Measurements from ENCODE around the gene SARDH.

SARDH gene

DNA sequence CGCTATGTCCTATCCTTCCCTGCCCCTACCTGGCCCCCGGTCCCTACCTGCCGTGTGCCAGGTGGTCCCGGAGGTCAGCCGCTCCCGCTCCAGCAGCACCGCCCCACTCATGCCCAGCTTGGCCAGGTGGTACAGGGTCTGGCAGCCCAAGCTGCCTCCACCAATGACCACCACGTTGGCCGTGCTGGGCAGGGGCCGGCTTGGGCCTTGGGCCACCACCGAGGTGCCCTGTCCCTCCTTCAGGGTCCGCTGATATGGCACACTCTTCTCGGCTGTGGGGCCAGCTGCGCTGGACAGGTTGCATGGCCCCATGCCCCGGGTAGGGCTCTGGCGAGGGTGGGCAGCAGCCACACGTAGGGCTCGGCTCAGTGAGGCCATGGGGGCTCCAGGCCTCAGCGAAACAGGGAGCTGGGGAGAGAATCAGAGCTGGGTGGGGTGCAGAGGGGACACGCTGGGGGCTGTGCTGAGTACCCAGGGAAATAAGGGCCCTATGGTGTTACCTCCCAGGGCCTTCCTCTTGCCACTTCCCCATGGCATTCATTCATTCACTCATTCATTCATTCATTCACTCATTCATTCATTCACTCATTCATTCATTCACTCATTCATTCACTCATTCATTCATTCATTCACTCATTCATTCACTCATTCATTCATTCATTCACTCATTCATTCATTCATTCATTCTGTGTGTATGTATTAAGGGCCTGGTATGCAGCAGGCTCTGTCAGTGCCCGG lies 4.2 kb downstream of the SARDH start:
- DNase-seq (ENCODE audit: extremely low read depth in 1 of 2, low read depth in 1 of 2), result no peak

DNA sequence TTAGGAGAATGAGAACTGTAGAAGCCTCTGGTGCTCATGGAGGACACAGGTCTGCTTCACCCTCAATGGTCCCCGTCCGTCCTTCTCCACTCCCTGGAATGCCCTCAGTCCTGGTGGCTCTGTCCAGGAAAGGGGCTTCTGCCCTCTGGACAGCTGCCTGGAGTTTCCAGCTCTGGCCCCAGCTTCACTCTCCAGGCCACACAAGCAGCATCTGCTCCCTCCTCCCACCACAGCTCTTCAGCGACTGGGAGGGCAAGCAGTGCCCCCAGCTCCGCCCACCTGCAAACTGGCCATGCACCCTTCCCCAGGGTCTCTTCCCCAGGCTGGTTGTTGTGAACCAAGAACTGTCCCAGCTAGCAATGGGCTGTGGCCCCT lies 4.7 kb downstream of the SARDH start:
- no peak for DNase-seq (ENCODE audit: extremely low read depth in 1 of 2, low read depth in 1 of 2)

DNA sequence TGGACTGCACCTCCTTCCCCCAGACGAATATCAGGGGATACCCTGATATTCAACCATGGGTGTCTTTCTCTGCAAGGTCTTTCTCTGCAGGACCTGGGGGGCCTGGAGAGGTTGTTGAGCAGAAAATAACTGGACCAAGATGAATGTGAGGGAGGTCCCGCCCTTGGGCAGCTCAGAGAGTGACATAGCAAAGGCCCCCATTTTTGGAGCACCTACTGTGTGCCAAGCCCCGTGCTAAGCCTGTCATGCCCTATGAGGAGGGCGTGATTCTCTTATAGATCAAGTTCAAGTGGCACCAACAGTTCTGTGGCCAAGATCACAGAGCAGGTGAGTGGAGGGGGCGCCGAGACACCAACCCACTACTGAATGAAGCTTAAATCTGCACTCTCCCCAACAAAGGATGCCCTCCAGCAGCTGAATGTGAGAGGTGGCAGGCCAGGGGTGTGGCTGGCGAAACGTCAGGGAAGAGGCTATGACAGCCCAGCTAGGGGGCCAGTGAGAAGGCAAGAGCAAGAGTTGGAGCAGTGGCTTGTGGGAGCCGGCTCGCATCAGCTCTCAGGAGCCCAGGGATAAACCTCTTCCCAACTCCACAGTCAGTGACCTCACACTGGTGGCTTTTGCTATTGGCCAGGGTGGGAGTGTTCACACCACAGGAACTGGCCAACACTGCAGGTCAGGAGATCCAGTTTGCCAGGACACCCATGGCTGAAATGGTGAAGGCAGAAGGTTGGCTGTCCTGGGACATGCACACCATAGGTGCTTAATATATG lies 5.3 kb downstream of the SARDH start:
- DNase-seq (ENCODE audit: extremely low read depth in 1 of 2, low read depth in 1 of 2), result no peak

DNA sequence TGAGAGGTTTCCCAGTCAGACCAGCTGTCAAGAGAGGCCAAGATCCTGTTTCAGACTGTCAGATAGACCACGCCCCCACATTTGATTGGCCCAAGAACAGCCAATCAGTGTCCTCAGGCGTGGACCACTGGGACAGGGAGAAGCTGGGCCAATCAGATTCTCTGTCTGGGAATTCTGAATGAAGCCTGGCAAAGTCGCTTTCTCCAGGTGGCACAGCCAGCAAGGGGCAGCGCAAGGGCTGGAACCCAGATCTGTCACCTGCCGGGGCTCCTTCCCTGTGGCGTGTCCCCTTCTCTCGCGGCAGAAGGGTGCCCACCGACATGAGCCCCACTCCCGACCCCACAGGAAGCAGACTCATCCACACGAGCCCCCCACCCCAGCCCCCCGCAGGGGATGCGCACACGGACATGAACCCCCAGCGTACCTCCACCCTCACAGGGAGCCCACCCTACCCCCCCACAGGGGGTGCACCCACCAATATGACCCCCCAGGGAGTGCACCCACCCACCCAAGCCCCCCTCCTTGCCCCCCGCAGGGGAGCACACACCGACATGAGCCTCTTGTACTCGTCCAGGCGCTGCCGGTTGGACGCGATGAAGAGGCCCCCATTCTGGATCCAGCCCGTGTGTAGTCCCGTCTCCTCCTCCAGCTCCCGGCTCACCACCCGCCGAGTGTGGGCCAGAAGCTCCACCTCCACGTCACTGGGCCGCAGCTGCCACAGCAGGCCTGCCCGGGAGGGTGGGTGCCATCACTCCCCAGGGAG lies 6.1 kb downstream of the SARDH start:
- DNase-seq (ENCODE audit: extremely low read depth in 1 of 2, low read depth in 1 of 2), result no peak

DNA sequence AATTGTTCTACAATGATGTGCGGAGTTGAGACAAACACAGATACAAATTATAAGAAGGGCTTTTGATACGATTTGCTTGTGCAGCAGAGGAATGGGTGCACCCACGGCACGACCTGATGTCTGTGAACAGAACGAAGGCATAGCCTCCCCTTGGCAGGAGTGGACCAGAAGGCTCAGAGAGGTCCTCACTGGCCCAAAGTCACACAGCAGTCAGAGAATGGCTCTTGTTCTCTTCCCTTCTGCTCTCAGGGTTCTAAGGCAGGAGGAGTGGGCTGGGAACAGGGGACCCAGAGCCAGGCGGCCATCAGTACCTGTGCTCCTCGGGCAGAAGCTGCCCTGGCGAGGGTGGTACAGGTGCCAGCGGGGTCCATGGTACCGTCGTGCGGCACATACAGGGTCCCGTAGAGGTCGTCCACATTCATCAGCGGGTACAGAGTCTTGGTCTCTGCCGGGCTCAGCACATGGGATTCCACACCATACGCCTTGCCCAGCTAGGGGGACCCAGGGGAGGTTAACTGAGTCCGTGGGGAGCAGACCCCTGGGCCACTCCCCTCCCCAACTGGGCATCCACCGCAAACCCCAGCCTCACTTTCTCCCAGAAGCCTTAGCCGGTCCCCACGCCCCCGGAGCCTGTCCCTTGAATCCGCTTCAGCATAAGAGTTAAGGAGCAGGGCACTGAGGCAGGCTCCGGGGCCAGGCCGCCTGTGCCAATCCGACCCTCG lies 7.0 kb downstream of the SARDH start:
- no peak for DNase-seq (ENCODE audit: extremely low read depth in 1 of 2, low read depth in 1 of 2)

DNA sequence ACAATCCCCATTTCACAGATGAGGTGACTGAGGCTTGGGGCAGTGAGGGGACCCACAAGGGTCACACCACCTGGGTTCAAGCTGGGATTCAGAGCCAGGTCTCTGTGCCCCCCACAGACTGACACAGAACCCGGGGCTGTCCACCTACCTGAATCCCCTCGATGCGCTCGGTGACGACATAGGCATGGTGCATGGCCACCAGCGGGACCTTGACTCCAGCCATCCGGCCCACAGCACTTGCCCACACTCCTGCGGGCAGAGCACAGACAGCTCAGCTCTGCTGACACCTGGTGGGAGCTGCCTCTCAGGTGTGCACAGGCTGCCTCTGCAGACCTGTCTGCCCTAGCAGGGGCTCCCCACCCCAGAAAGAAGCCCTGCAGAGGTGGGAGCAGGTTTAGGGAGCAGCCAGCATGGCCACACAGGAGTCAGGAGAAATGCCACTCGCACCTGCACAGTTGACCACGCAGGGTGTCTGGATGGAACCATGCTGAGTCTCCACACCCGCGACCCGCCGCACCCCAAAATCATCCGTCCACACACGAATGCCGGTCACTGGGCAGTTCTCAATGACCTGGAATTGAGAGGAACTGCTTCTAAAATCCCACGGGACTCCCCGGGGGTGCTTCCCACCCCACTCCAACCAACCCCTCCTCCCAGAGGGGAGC lies 8.4 kb downstream of the SARDH start:
- no peak for DNase-seq (ENCODE audit: extremely low read depth in 1 of 2, low read depth in 1 of 2)

DNA sequence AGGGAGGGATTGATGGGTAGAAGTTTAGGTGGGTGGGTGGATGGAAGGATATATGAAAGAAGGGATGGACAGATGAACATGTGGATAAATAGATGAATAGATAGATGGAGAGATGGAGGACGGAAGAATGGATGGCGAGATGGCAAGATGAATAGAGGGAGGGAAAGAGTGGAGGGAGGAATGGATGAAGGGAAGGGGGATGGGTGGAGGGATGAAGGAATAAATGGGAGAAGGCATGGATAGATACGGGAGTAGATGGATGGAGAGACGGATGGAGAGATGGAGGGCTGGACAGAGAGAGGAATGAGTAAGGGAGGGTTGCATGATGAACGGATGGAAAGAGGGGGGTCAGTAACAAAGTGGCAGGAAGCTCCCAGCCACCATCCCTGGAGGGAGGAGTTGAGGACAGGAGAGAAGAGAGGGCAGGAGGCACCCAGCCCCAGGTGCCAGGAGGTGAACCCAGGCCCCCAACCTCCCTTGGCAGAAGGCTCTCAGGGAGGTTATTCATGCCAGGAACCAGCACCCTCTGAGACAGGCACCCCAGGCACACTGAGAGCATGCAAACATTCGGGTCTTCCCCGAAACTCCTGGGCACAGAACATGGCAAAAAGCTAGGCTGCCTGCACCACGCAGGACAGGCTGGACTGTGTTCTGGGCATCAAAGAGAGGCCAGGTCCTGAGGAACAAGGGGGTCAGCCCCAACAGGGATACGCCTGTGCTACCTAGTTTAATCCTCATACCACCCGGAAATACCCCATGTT lies 9.1 kb downstream of the SARDH start:
- no peak for DNase-seq (ENCODE audit: extremely low read depth in 1 of 2, low read depth in 1 of 2)

DNA sequence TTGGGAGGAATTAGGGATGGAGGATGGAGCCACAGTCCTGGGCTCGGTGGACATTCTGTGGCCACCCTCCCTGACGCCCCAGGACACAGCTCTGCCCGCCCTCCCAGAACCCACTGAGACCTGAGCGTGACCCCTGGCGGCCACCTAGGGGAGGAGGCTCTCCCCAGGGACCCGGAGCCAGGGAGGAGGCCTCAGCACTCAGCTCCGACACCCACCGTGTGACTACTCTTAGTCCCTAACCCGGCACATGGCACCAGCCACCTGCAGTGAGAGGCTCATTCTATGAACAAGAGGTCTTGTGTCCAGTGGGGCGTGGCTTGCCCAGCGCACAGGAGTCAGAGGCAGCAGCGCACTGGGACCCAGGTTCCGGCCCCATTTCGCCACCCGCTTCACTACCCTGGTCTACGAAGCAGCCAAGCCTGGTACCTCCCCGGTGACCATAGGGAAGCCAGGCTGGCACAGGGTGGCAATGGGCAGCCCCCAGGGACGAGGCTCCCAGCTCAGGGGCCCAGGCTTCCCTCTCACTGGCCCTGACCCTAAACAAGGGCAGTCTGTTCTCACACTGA lies 10.2 kb downstream of the SARDH start:
- no peak for DNase-seq (ENCODE audit: extremely low read depth in 1 of 2, low read depth in 1 of 2)

DNA sequence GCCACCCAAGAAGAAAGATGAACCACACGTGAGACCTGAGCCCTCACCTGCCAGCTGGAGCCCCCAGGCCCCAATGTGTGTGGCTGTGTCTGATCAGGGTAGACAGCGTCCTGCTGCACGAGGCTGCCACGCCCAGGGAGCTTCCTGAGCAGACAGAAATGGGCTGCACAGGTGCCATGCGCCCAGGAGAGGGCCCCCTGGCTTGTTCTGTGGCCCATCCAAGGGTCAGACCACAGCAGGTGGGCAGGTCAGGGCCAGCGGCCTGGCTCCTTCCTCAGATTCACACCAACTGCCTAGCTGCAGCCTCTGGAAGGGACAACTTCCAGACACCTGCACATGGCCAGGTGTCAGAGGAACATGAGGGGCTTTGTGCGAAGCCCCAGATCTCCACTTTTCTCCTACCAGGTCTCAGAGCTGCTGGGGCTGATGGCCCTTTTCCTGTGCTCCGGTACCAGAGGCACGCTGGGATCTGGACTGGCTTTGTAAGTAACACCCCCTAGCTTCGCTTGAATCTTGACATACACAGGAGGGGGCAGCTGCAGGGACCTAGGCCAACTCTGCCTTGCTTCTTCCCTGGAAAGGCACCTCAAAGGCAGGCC lies 10.8 kb downstream of the SARDH start:
- no peak for DNase-seq (ENCODE audit: extremely low read depth in 1 of 2, low read depth in 1 of 2)

DNA sequence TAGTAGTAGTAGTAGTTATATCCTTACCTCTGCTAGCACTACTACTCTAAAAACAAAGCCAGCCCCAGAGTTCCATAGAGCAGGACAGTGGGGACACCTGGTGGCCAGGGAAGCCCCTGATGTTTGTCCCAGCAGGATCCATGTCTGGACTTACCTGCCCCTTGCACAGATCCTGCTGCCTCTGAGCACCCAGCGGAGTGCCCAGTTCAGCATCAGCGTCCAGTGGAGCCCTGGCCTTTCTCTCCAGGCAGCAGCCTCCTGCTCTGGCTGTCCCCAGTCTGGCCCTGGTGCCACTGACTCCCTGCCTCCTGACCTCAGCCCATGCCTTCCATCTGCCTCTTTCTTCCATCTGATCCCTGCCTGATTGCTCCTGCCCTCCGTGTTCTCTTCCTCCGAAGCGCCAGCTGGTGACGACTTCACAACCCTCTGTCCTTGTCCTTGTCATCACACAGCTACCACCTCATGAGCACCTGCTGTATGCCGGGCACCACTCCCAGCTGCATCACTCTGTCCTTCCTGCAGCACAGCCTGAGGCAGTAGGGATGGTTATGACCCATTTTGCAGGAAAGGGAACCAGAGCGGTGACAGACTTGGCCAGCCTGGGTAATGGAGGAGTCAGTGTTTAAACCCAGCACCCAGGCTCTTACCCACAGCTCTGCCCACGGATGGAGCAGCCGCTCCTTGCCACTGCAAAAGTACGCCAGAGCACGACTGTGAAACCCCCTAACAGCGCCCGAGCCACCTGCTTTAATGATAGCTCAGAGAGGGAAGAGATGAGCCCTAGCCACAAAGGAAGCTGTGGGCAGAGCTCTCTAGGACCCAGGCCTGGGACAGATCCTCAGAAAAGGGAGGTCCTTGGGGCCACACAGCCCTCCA lies 11.5 kb downstream of the SARDH start:
- peak; percentile 34 to 46 for DNase-seq (ENCODE audit: extremely low read depth in 1 of 2, low read depth in 1 of 2)

DNA sequence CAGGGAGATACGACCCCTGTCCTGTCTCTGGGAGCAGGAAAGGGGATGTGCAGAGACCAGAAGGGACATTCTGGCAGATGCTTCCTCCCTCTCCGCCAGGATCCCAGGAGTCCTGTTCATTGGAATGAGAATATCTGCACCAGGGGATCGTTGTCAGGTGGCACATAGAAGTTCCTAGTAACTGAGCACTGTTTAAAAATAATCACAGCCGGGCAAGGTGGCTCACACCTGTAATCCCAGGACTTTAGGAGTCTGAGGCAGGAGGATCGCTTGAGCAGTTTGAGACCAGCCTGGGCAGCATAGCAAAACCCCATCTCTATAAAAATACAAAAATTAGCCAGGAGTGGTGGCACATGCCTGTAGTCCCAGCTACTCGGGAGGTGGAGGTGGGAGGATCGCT lies 12.3 kb downstream of the SARDH start:
- DNase-seq (ENCODE audit: extremely low read depth in 1 of 2, low read depth in 1 of 2), result no peak

DNA sequence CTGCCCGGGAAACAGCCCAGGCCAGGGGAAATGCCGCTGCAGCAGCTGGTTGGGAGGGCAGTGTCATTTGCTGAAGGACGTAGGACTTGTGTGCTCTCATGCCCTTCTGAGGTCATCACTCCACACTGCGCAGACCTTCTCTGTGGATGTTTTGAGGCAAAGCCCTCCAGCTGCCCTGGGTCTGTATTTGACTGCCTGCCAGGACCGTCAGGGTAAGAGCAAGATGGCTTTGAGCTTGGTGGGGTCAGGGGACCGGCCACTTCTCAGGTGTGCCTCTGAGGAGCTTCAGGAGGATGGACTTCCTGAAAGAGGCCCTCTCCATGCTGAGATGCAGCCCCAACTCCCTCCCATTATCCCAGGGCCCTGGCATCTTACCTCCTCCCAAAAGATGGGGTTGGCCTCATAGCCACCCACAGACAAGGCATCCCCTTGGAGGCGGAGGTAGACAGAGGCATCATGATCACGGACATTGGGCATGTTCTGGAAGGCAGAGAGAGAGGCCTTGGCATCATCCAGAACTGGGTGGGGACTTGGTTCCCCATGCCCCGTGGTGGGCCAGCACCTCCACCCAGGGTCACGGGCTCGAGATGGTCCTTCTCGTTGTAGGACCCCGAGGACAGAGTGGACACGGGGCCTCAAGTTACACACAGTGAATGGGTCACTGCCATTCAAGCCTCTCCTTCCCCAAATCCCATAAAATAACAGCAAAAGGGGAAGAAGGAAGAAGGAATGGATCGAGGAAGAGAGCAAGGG lies 19.4 kb downstream of the SARDH start:
- DNase-seq (ENCODE audit: extremely low read depth in 1 of 2, low read depth in 1 of 2), result no peak

DNA sequence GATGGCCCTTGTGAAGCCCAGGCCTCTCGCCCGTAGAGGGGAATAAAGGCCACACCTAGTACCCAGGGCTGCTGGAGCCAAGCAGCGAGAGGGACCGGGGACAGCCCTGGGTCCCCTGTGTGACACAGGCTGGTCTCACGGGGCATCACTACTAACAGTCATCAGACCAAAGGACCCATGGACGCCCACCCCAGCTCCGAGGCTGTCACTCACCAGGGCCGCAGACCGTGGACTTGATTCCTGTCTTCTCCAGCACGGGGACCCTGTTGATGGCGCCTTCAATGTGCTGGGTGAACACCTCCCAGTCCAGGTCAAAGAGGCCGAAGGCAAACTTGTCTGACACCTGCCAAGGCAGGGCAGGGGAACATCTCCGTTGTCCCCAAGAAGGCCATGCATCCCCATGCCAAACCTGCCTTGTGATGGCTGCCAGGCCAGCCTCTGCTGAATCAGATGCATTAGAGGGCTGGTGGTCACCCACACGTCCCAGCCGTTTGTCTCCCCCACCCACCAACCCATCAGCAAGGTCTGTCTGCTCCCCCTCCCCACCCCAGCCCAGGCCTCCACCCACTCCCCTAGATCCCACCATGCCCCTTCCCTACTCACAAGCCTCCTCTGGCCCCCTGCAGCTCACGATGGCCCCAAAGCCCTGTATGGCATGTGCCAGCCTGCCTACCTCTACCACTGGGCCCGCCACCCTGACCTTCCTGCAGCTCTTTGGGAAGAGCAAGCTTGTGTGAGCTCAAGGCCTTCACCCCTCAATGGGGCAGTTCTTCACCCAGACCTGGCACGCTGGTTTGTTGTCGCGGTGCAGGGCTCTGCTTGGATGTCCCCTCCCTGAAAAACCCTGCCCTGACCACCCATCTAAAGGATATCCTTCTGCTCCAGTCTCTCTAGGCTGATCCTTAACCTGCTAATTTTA lies 20.8 kb downstream of the SARDH start:
- DNase-seq (ENCODE audit: extremely low read depth in 1 of 2, low read depth in 1 of 2), result no peak

DNA sequence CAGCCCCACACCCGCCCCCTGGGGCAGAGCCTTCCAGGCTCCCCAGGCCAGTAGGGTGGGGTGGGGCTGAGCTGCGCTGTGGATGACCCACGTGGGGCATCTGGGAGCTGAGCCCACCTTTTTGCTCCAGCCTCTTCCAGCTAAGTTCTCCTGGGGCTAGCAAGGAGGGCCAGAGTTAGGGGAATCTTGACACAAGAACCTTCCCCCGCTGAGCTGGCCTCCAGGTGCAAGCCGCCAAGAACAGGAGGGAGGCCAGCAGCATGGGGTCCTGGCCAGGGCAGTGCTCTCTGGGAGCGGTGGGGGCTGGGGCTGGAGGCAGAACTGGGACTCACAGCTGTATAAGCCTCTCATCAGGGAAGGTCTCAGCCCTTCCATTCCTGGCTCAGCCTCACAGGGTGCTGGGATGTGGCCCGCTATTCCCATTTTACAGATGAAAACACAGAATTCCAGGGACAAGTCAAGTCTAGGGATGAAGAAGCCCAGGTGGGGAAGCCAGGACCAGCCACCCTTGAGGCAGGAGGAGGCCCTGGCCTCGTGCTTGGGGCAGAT lies 21.5 kb downstream of the SARDH start:
- no peak for DNase-seq (ENCODE audit: extremely low read depth in 1 of 2, low read depth in 1 of 2)

DNA sequence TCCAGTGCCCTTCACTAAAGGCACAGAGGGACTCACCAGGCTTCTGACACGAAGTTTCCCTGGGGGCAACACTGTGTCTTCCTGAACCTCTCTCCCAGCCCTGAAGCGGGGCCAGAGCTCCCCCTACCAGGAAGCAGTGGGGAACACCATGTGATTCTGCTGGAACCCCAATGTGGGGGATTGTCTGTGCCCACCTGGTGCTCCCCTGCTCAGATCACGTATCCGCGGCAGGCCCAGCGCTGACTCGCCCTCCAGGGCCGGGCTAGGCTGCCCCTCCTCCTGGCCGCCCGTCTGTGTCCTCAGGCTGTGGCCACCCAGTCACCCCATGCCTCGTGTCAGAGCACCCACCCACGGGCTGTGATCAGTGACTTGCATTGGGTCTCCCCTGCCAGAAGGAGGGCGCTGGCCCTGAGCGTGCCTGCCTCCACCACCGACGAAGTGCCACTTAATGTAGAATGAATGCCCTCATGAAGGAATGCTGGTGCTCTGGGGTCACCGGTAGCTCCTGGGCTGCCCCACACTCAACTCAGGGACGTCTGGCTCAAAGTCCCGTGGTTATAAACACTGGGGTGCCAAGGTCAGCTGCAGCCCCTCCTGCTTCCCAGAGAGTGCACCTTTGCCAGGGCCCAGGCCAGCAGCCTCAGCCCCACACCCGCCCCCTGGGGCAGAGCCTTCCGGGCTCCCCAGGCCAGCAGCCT lies 22.1 kb downstream of the SARDH start:
- DNase-seq (ENCODE audit: extremely low read depth in 1 of 2, low read depth in 1 of 2), result no peak

Measured in activated CD8-positive, alpha-beta memory T cell treated with anti-CD3 and anti-CD28 coated beads for 1 hour (primary cell).